ENCODE data around the gene DOK6. TPM values are rescaled to one million over a fixed set of nuclear protein-coding genes. Genes with fewer than 3 reads are reported as not detected.

DOK6 gene
- total RNA-seq, 1 donor from 2014 or later: 6.3 TPM

DNA sequence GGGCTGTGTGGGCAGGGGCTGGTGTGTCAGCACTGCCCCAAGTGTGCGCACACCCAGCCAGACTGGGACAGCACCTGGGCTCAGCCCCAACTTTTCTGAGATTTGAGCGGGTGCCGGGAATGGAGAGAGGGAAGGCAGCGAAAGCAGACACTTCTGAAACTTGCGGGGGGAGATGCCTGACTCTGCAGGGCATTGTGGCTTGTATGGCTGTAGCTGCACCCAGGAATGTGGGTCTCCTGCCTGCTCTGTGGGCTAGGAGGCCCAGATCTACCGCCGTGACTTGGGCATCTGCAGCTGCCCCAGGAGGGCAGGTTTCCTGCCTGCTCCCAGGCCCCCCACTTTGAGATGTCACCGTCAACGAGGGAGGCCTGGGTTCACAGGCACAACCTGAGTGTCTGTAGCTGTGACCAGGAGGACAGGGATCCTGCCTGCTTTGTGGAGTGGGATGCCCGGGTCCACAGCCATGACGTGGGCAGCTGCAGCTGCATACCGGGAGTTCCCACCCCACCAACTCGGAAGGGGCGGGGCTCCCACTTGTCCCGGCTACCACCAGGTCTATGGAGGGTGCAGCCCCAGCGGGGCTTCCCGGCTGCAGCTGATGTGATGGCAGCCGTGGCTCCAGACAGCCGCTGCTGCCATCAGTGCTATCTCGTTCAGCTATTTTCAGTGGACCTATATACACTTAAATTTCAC, 95.3 kb downstream of the DOK6 start:
- DNase-seq (ENCODE audit: missing footprints) (no peak), ATAC-seq (no peak)
- intact Hi-C loops (cut with DNase I): no loop called here

DNA sequence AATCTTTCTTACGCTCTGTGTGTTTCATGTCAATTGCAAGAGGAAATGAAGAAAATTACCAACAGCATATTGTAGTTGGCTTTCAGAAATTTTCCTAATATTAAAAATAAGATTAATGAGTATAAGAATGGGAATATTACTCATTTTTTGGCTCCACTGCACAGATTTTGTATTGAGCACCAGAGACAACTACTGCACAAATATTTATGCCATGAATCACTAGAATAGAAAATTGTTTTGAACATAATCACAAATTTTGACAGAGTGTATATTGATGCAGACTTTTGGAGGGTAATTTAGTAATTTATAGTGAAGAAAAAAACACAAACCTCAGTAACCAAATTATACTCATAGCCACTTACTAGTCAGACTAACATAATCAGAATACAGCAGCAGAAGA, 118.3 kb downstream of the DOK6 start:
- ATAC-seq: no peak
- intact Hi-C loops (cut with DNase I): no loop called here
- DNase-seq (ENCODE audit: missing footprints): no peak

DNA sequence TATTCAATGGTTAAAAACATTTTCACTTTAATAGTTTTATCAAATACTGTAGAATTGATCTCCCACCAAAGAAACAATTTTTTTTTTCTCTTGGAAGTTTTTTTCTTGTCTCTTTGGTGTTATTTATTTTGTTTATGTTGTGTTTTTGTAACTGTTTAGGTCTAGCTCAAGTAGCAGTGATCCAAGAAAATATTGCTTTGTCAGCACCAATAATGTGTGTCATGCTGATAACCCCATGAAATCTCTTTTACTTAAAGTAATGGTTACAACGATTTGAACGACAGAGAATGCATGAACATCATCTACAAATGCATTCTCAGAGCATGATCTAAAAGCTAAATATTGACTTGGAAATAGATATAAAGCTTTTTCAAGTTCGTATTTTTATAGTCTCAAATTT, 122.9 kb downstream of the DOK6 start:
- ATAC-seq: no peak
- intact Hi-C loops (cut with DNase I): no loop called here
- DNase-seq (ENCODE audit: missing footprints): no peak

DNA sequence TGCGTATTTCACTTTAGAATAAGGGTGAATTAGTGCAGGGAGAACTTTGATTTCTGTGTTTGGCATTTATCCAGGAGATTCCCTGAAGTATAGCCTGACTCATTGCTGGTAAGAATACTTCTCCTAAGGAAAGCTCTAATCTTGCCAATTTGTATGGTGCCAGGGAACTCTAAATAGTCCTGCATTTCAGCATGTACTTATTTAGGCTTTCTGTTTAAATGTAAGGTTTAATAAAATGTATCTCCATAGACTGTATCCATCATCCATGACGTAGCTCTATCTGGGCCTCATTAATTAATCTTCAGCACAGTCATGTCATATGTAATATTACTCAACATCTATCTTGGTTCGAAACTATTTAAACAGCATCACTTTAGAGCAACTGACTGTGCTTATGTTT, 127.7 kb downstream of the DOK6 start:
- DNase-seq (ENCODE audit: missing footprints): no peak
- intact Hi-C loops (cut with DNase I): no loop called here
- no peak for ATAC-seq

DNA sequence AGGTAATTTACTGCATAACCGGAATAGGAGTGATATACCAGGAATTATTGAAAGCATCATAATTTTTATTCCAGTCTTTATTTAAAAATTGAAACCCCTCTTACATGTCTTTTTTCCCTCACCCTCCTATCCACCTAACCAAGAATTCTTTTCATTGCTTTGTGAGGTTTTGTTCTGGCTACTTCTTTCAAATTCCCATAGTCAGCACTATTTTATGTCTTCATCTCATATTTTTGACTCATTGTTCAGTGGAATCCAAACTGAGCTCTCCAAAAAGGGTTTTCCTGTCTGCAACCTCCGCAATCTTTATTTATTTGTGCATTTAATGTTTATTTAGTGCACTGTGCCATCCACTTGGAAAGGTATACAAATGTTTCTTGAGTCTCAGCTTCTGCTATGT, 128.5 kb downstream of the DOK6 start:
- no peak for ATAC-seq
- intact Hi-C loops (cut with DNase I): no loop called here
- no peak for DNase-seq (ENCODE audit: missing footprints)

DNA sequence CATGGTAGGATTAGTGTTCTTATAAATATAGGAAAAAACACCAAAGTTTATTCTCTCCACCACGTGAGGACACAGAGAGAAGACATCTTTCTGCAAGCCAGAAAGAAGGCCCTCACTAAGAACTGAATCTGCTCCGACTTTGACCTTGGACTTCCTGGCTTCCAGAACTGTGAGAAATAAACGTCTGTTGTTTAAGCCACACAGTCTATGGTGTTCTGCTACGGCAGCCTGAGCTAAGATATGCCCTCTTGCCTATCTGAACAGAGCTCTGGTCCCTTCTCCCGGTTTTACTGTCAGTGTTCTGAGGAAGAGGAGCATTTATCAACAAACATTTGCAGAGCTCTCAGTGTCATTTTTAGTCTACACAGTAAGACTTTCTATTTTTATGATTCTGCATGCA, 131.3 kb downstream of the DOK6 start:
- no peak for ATAC-seq
- no peak for DNase-seq (ENCODE audit: missing footprints)
- intact Hi-C loops (cut with DNase I): no loop called here

DNA sequence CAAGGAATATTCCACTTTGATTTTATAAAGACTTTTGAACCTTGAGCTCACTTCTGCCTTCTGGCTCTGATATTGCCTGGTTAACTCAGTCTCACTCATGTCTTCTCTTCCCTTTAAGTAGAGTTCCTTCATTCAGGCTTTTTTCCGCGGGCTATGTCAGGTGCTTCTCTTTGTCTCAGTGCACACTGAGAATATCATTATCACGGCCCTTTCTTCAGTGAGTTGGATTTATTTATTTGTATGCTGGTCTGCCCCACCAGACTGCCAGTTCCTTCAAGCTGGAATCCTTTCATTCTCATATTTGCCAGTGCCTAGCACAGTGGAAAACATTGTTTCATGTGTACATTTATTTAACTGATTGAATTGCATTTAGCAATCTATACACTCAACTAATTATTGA, 136.5 kb downstream of the DOK6 start:
- no peak for ATAC-seq
- no peak for DNase-seq (ENCODE audit: missing footprints)
- intact Hi-C loops (cut with DNase I): no loop called here

DNA sequence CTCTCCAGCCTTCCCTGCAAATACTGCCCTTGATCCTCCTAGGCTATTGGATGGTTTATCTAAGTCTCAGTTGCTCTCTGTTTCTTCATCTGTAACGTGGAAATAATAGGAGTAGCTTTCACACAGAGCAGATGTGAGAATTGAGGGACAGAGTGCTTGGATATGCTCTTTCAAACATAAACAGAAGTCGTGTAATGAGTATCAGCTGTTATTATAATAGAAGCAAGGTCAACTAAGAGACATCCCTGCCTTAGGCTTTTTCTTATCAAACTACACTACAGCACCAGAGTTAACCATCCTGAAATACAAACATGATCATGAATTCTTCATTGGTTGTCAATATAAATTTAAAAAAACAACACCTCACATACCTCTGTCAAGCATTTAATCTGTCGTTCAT, 138.2 kb downstream of the DOK6 start:
- no peak for DNase-seq (ENCODE audit: missing footprints)
- ATAC-seq: no peak
- intact Hi-C loops (cut with DNase I): no loop called here

DNA sequence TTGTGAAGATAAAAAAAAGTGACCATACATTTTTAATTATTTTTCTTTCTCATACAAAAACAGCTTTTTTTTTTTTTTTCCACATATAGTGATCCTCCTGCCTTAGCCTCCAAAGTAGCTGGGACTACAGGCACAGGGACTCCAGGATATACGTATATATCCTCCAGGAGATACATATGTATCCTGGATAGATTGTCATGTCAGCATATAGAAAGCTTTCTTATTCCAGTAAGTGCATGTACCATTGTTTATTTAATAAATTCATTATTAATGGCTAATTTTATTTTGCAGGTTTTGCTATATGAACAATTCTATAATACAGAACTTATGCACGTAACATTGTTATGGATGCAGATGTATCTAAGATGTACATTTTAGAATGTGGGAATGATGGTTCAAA, 138.7 kb downstream of the DOK6 start:
- intact Hi-C loops (cut with DNase I): no loop called here
- ATAC-seq (no peak), DNase-seq (ENCODE audit: missing footprints) (no peak)

DNA sequence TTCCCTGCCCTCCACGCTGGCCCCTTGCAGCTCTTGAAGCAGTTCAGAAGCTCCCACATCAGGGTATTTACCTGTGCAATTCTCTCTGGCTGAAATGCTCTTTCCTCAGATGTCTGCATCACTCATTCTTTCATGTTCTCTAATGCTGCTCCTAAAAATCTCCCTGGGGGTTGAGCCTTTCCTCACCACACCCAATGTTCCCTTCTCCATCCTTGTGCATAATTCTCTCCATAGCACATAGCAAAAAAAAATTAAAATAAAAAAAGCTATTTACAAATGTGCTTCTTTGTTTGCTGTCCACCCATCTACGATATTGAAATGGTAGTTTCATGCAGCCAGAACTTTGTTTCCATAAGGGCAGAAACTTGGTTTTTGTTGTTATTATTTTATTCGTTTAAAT, 155.5 kb downstream of the DOK6 start:
- intact Hi-C loops (cut with DNase I): no loop called here
- DNase-seq (ENCODE audit: missing footprints): no peak
- ATAC-seq: no peak

DNA sequence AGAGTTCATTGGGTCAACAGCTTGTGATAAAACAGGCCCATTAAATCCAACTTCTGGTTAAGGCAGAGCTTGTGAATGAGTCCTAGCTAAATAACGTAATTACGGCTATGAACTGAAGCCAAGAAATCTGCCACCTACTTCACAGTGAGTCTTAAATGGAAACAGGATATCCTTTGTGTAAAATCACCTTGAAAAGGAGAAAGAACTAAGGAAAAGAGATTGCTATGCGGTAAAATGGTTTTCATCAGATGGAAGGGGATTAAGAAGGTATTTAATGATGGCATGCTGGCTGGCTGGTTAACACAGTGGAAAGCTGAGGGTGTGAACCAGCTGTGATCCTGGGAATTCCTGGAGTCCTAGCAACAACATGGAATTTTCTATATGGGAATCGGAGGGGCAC, 156.6 kb downstream of the DOK6 start:
- DNase-seq (ENCODE audit: missing footprints): no peak
- no peak for ATAC-seq
- intact Hi-C loops (cut with DNase I): no loop called here

DNA sequence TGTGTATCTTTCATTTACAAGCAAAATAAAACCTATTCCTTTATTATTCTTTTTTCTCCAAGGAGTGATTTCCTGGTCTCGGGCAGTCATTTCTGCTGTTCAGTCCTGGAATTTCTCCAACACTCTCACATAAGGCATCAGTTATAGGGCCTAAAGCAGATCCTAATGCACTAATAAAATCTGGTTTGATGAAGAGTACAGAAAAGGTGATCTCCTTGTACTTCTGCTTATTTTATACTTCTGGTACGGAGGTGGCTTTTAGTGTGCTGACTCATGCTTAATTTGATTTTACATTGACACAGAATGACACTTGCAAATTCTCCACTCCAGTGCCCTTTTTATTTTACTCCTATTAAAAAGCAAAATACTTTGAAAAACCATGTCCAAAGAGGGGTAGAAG, 157.4 kb downstream of the DOK6 start:
- DNase-seq (ENCODE audit: missing footprints) (no peak), ATAC-seq (no peak)
- intact Hi-C loops (cut with DNase I): no loop called here

DNA sequence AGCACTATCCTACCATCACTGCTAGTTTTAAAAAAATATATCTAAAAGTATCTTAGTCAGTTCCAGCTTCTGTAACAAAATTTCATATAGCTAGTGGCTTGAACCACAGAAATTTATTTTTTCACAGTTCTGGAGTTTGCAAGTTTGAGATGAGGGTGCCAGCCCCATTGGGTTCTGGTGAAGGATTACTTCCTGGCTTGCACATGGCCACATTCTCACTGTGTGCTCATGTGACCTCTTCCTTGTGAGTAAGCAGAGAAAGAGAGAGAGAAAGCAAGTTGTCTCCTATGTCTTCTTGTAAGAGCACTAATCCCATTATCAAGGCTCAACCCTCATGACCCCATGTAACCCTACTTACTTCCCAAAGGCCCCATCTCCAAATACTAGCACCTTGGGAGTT, 158.9 kb downstream of the DOK6 start:
- no peak for DNase-seq (ENCODE audit: missing footprints)
- intact Hi-C loops (cut with DNase I): no loop called here

DNA sequence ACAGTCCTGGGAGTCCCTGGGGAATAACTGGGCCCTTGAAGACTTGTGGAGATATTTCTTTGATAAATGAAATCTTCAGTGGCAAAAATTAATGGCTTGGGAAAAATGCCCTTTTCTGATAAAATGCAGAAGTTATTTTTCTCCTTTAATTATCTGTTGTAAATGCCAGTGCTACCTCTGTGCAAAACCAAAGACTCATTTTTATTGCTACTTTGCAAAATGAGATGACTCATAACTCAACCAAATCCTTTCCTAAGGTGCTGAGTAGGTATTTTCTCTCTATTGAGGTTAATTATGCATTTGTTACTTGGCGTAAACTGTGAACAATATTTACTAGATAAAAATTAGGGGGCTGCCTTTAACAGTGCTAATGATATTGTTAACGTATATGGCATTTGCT, 163.9 kb downstream of the DOK6 start:
- intact Hi-C loops (cut with DNase I): no loop called here
- no peak for ATAC-seq
- DNase-seq (ENCODE audit: missing footprints): no peak

More for the DNA sequence above, 158.9 kb downstream of the DOK6 start:
- no peak for ATAC-seq

DNA sequence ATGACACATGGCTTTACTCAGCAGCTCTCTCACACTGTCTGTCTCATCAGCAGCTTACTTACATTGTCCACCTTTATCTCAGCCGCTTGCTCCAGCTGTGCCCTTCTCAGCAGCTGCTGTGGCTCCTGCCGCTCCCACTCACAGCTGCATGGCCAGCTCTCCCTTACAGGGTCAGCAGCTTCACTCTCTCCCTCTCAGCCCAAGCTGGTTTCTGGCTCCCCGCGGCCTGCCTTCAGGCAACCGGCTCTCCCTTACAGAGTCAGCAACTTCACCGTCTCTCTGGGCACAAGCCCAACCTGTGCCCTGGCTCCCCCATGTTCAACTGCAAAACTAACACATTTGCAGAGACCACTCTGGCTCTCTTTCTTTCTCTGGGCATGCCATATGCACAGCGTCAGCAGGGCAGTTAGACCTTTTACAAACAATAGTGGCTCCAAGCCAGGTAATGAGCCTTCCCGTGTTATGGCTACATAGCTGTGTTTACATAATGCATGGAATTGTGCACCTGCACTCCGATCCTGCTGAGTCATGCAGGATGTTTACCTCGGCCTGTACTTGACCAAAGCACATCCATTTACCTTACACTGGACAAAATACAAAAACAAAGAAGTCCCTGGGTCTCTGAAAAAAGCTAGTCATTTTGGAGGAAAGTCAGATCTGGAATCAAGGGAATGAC, 167.3 kb downstream of the DOK6 start:
- intact Hi-C loops (cut with DNase I): no loop called here
- DNase-seq (ENCODE audit: missing footprints): no peak
- ATAC-seq: no peak

DNA sequence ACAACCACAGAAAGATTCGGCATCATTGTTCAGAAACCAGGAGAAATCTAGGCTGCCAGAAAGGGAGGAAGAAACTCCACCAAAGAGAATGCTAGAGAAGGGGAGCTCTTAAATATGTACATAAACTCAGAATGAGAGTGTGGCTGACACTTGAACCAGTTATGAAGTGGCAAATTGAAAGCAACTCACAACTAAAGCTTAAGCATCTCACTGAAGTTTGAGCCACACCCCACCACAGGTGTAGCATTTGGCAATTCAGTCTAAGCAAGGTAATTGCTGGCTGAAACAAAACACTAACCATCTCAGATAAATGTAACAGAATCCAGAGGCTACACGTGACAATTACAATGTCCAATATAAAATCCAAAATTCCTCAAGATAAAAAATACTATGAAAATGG, 168.4 kb downstream of the DOK6 start:
- intact Hi-C loops (cut with DNase I): no loop called here
- no peak for ATAC-seq
- DNase-seq (ENCODE audit: missing footprints): no peak

DNA sequence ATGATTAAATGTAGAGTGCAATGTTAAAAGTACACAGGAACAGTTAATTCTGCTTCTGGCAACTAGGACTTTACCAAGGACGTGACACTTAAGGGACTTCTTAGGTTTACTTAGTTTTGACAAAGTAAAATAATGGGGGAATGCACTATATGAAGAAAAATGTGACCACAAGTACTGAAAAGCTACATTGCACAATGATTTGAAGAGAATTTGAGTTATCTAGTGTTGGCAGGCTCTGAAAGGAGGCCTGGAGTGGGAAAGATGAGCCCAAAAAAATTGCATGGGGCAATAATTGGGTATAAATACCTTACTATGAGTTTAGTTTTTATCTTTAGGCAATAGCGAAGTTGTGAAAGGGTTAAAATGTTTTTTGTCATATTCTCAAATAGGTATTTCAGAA, 173.7 kb downstream of the DOK6 start:
- ATAC-seq: no peak
- intact Hi-C loops (cut with DNase I): no loop called here
- no peak for DNase-seq (ENCODE audit: missing footprints)

DNA sequence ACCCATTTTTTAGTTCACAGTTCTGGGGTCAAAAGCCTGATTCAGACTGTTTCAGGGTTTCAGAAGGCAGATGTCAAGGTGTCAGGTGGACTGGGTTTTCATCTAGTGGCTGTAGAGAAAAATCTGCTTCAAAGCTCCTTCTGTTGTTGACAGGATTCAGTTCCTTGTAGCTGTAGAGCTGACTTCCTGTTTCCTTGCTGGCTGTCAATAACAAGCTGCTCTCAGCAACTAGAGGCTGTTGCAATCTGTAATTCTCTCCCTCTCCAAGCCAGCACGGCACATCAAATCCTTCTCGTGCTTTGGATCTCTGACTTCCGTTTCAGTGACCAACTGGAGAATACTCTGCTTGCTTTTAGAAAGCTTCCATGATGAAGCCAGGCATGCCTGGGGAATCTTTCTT, 179.4 kb downstream of the DOK6 start:
- DNase-seq (ENCODE audit: missing footprints): no peak
- ATAC-seq: no peak
- intact Hi-C loops (cut with DNase I): no loop called here

DNA sequence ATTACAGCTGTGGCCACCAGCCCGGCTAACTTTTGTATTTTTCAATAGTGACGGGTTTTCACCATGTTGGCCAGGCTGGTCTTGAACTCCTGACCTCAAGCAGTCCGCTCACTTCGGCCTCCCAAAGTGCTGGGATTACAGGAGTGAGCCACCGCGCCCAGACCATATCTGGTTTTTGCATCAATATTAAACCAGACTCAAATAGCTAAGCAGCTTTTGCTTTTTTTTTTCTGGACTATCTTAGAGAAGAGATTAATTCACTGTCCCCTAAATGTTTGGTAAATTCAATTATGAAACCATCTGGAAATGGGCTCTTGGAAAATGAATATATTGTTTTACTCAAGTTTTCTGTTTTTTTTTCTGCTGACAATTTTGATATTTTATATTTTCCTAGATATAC, 183.7 kb downstream of the DOK6 start:
- ATAC-seq (no peak), DNase-seq (ENCODE audit: missing footprints) (no peak)
- intact Hi-C loops (cut with DNase I): no loop called here

DNA sequence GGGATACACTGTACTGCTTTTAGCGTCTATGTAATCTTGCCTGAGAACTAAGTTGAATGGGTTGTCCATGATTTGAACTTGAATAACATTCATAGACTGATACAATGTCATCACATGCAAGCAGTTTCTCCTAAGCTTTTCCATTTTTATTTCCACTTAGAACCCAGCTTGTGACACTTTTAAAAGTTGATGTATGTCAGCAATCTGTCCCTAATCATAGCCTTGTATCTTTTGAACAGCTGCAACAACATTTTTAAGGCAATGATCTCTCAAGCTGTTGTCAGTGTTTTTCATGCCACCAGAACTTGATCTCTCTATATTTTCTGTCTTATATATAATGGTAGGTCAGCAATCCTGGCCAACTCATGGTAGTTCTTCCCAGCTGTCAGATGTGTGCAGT, 185.0 kb downstream of the DOK6 start:
- DNase-seq (ENCODE audit: missing footprints) (no peak), ATAC-seq (no peak)
- intact Hi-C loops (cut with DNase I): no loop called here

DNA sequence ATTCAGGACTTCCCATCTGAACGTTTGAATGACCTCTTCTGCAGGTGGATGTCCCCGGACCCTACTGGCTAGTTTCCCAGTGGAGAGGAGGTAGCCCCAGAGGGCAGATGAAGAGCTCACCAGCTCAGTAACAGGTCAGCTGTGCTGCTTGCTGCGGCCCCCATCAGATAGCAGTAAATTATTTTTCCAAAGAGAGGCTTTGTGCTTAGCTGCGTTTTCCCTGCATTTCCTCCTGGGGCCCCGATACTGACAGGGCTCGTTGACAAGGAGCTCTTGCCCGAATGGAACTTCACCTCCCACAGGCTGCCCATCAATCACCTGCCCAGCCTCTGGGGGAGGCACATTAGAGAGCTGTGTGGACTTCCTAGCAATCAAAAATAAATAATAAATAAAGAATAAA, 185.8 kb downstream of the DOK6 start:
- intact Hi-C loops (cut with DNase I): no loop called here
- ATAC-seq: no peak
- DNase-seq (ENCODE audit: missing footprints): no peak

Data from Right ventricle myocardium inferior (tissue), 1 donor.